ENCODE data around the gene HAO2. TPM values are rescaled to one million over a fixed set of nuclear protein-coding genes. Genes with fewer than 3 reads are reported as not detected.
"Not testable (repeated sequence)": the region's sequence is repeated elsewhere in the genome, so short reads cannot be mapped to it uniquely, and the experiment has no call there.

Gene HAO2
- total RNA-seq, 2 donors from 2014 or later = not detected

GRCh38 chr1:119373465-119373864 lies 4.9 kb downstream of the HAO2 start:
- no peak overlapping the region for H3K4me3 ChIP-seq
- intact Hi-C loops (cut with DNase I) = no loop called here
- H3K27me3 ChIP-seq = no peaks in the 10 kb centered on the region
- no peaks in the 10 kb centered on the region for H3K9me3 ChIP-seq
- peaks cover 12% of the 10 kb centered on the region for H3K4me1 ChIP-seq
- no peaks in the 10 kb centered on the region for H3K36me3 ChIP-seq (replicated peaks in 1 of 2; ENCODE audit: insufficient read depth in 1 of 2, low read depth in 2 of 2)
- no peak overlapping the region for H3K27ac ChIP-seq
- DNase-seq (no peak), ATAC-seq (no peak)
- TF ChIP-seq CTCF (IDR thresholded peaks at IDR 0.05) = no peak
- no peak for TF ChIP-seq POLR2A (IDR thresholded peaks at IDR 0.05)
- WGBS, 2 donors = 71 to 77% methylated on average over 2 of the region's 2 CpGs

GRCh38 chr1:119374208-119374874 lies 5.8 kb downstream of the HAO2 start:
- no peak for TF ChIP-seq CTCF (IDR thresholded peaks at IDR 0.05)
- no peak for TF ChIP-seq POLR2A (IDR thresholded peaks at IDR 0.05)
- Histone ChIP-seq H3K4me3 (no peak overlapping the region), H3K36me3 (replicated peaks in 1 of 2; ENCODE audit: insufficient read depth in 1 of 2, low read depth in 2 of 2) (no peaks in the 10 kb centered on the region), H3K27ac (no peak overlapping the region), H3K27me3 (no peaks in the 10 kb centered on the region), H3K4me1 (peaks cover 12% of the 10 kb centered on the region), H3K9me3 (no peaks in the 10 kb centered on the region)
- WGBS, 2 donors = 23 to 26% methylated on average over 4 of the region's 4 CpGs
- no peak for ATAC-seq
- intact Hi-C loops (cut with DNase I) = no loop called here
- DNase-seq = no peak

- no peaks in the 10 kb centered on the region for H3K27me3 ChIP-seq
- H3K4me3 ChIP-seq = no peak overlapping the region
- H3K36me3 ChIP-seq (replicated peaks in 1 of 2; ENCODE audit: insufficient read depth in 1 of 2, low read depth in 2 of 2) = no peaks in the 10 kb centered on the region
- peaks cover 12% of the 10 kb centered on the region for H3K4me1 ChIP-seq
- ATAC-seq (no peak), DNase-seq (no peak)
- H3K9me3 ChIP-seq = no peaks in the 10 kb centered on the region
- WGBS, 2 donors = 89 to 91% methylated on average over 1 of the region's 1 CpG
- no peak overlapping the region for H3K27ac ChIP-seq
- TF ChIP-seq POLR2A (IDR thresholded peaks at IDR 0.05) = no peak
- TF ChIP-seq CTCF (IDR thresholded peaks at IDR 0.05) = no peak
- intact Hi-C loops (cut with DNase I) = no loop called here
Measured at GRCh38 chr1:119375366-119375765, 6.8 kb downstream of the HAO2 start.

- no peak for DNase-seq
- intact Hi-C loops (cut with DNase I) = no loop called here
Measured at GRCh38 chr1:119376594-119376993, 8.0 kb downstream of the HAO2 start.

GRCh38 chr1:119377594-119377993 lies 9.0 kb downstream of the HAO2 start:
- H3K27ac ChIP-seq; H3K4me1 ChIP-seq; H3K36me3 ChIP-seq (replicated peaks in 1 of 2; ENCODE audit: insufficient read depth in 1 of 2, low read depth in 2 of 2); ATAC-seq; H3K27me3 ChIP-seq; H3K9me3 ChIP-seq; intact Hi-C loops (cut with DNase I); H3K4me3 ChIP-seq; DNase-seq: not testable (repeated sequence)
- 80 to 83% methylated on average over 2 of the region's 2 CpGs for WGBS, 2 donors

More at GRCh38 chr1:119376594-119376993, 8.0 kb downstream of the HAO2 start:
- no peaks in the 10 kb centered on the region for H3K9me3 ChIP-seq
- peaks cover 12% of the 10 kb centered on the region for H3K4me1 ChIP-seq
- H3K27ac ChIP-seq = no peak overlapping the region
- no peaks in the 10 kb centered on the region for H3K36me3 ChIP-seq (replicated peaks in 1 of 2; ENCODE audit: insufficient read depth in 1 of 2, low read depth in 2 of 2)
- ATAC-seq = no peak
- H3K27me3 ChIP-seq = no peaks in the 10 kb centered on the region
- 77 to 82% methylated on average over 1 of the region's 1 CpG for WGBS, 2 donors
- TF ChIP-seq POLR2A (IDR thresholded peaks at IDR 0.05) (no peak), CTCF (IDR thresholded peaks at IDR 0.05) (no peak)
- H3K4me3 ChIP-seq = no peak overlapping the region
